PC-9 (cell line): ENCODE measurements around the gene MYL7. TPM values are rescaled to one million over a fixed set of nuclear protein-coding genes. Genes with fewer than 3 reads are reported as not detected.
A peak's percentile ranks its signal among the peaks of the same experiment; 100 is the strongest.

Source experiments
- BruUV-seq: library from RNA; stranded (reverse); fragments of 400-500 nt; replicated peaks from 2 replicates; lab custom pipeline; 2021; lab: Mats Ljungman, UMichigan
- CTCF ChIA-PET: fragments of 300-600 bp; sonication (Branson Sonifier 250); formaldehyde crosslinking; loops from one replicate; lab custom pipeline; 2022; ENCODE audit warnings: antibody characterized with exemption; lab: Charles Lee
- POLR2A ChIA-PET: fragments of 300-600 bp; sonication (Branson Sonifier 250); formaldehyde crosslinking; loops from one replicate; lab custom pipeline; 2022; ENCODE audit warnings: antibody characterized with exemption; ENCODE audit not compliant: unreplicated experiment; lab: Charles Lee
- DNase-seq, 2 experiments: peaks; one replicate each; pipeline versions ENCODE4 v3.0.0 to v3.0.0-alpha.2; 2015 to 2022; ENCODE audit warnings: mixed read lengths in 1 of 2
- H2AFZ ChIP-seq: fragments of 200-600 bp; sonication (generic); 2 replicates; pipeline ENCODE4 v1.8.1; 2017; ENCODE audit warnings: antibody characterized with exemption
- H3F3A ChIP-seq: fragments of 200-600 bp; sonication (generic); 2 replicates; pipeline ENCODE4 v1.8.1; 2017; ENCODE audit warnings: antibody characterized with exemption, mild to moderate bottlenecking, low read depth; ENCODE audit not compliant: insufficient read depth
- H3K27ac ChIP-seq: fragments of 200-600 bp; sonication (generic); 2 replicates; pipeline ENCODE4 v1.6.1; 2016; ENCODE audit warnings: mixed run types
- H3K27me3 ChIP-seq: fragments of 200-600 bp; sonication (generic); 2 replicates; pipeline ENCODE4 v1.6.1; 2016; ENCODE audit warnings: low read depth, mixed run types; ENCODE audit not compliant: insufficient read depth
- H3K36me3 ChIP-seq: fragments of 200-600 bp; sonication (generic); 2 replicates; pipeline ENCODE4 v1.6.1; 2016; ENCODE audit warnings: low read depth, mixed run types
- H3K4me1 ChIP-seq: fragments of 200-600 bp; sonication (generic); replicated peaks from 2 replicates; pipeline ENCODE4 v1.6.1; 2016; ENCODE audit warnings: mixed run types; ENCODE audit not compliant: insufficient read depth
- H3K4me2 ChIP-seq: fragments of 200-600 bp; sonication (generic); 2 replicates; pipeline ENCODE4 v1.6.1; 2017; ENCODE audit warnings: mixed run types
- H3K4me3 ChIP-seq: fragments of 200-600 bp; sonication (generic); 2 replicates; pipeline ENCODE4 v1.6.1; 2016; ENCODE audit warnings: mixed run types
- H3K79me2 ChIP-seq: fragments of 200-600 bp; sonication (generic); 2 replicates; pipeline ENCODE4 v1.6.1; 2017; ENCODE audit warnings: low read depth, mixed run types
- H3K9me2 ChIP-seq: fragments of 200-600 bp; sonication (generic); 2 replicates; pipeline ENCODE4 v1.8.1; 2017; ENCODE audit warnings: mild to moderate bottlenecking; ENCODE audit not compliant: insufficient read depth
- H3K9me3 ChIP-seq: fragments of 200-600 bp; sonication (generic); 2 replicates; pipeline ENCODE4 v1.8.1; 2016; ENCODE audit warnings: low read depth; ENCODE audit not compliant: insufficient read depth
- H4K20me1 ChIP-seq: fragments of 200-600 bp; sonication (generic); 2 replicates; pipeline ENCODE4 v1.8.1; 2017; ENCODE audit not compliant: insufficient read depth
- EZH2 ChIP-seq: fragments of 200-600 bp; sonication (generic); IDR thresholded peaks from 2 replicates; pipeline ENCODE4 v1.8.0; 2017; ENCODE audit warnings: antibody characterized with exemption, low read depth
- intact Hi-C: fragments of 100-400 bp; cut with micrococcal nuclease; formaldehyde crosslinking; loops from one replicate; pipeline ENCODE4 v1.10.0; 2022; ENCODE audit not compliant: unreplicated experiment
- total RNA-seq: library from RNA; stranded (reverse); gene quantifications from 2 replicates; pipeline ENCODE4 v1.2.3, GENCODE V29; 2021
- TF ChIP-seq, protein P1 (sequence below): fragments of 200-600 bp; sonication (generic); conservative IDR thresholded peaks from 2 replicates; pipeline ENCODE4 v1.6.1; 2017; ENCODE audit warnings: mixed run types, antibody characterized with exemption, mild to moderate bottlenecking, moderate library complexity

MYL7 gene
- total RNA-seq, 1 experiment from 2014 or later: not detected

GRCh38 chr7:44185729-44186128 is 44.6 kb upstream of the MYL7 start:
- no TSS peak for BruUV-seq
- H3K9me2 ChIP-seq: no peaks in the 10 kb centered on the region
- H3K27ac ChIP-seq: no peak overlapping the region
- H3K27me3 ChIP-seq: no peaks in the 10 kb centered on the region
- TF ChIP-seq EZH2: no peak
- TF ChIP-seq, protein P1, sequence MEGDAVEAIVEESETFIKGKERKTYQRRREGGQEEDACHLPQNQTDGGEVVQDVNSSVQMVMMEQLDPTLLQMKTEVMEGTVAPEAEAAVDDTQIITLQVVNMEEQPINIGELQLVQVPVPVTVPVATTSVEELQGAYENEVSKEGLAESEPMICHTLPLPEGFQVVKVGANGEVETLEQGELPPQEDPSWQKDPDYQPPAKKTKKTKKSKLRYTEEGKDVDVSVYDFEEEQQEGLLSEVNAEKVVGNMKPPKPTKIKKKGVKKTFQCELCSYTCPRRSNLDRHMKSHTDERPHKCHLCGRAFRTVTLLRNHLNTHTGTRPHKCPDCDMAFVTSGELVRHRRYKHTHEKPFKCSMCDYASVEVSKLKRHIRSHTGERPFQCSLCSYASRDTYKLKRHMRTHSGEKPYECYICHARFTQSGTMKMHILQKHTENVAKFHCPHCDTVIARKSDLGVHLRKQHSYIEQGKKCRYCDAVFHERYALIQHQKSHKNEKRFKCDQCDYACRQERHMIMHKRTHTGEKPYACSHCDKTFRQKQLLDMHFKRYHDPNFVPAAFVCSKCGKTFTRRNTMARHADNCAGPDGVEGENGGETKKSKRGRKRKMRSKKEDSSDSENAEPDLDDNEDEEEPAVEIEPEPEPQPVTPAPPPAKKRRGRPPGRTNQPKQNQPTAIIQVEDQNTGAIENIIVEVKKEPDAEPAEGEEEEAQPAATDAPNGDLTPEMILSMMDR: no peak
- intact Hi-C loops: no loop called here
- no peaks in the 10 kb centered on the region for H3K36me3 ChIP-seq
- no peaks in the 10 kb centered on the region for H4K20me1 ChIP-seq
- peak overlapping the region; percentile 65; the same call in 1 of the 2 replicates for H3K4me2 ChIP-seq
- ChIA-PET CTCF (interaction anchor here (0.5 kb wide), 1 partner anchor 118 kb away, joined by 3 read pairs; no protein-coding TSS in a partner anchor), POLR2A (interaction anchor here (0.6 kb wide), 1 partner anchor 132 kb away, joined by 4 read pairs; no protein-coding TSS in a partner anchor)
- peaks cover 25% of the 10 kb centered on the region; the same call in 1 of the 2 replicates for H3F3A ChIP-seq
- H3K9me3 ChIP-seq: peaks cover 5% of the 10 kb centered on the region
- DNase-seq: no peak
- H3K4me1 ChIP-seq: peaks cover 38% of the 10 kb centered on the region
- H3K79me2 ChIP-seq: no peaks in the 10 kb centered on the region
- H3K4me3 ChIP-seq: no peak overlapping the region
- no peak overlapping the region for H2AFZ ChIP-seq

DNA sequence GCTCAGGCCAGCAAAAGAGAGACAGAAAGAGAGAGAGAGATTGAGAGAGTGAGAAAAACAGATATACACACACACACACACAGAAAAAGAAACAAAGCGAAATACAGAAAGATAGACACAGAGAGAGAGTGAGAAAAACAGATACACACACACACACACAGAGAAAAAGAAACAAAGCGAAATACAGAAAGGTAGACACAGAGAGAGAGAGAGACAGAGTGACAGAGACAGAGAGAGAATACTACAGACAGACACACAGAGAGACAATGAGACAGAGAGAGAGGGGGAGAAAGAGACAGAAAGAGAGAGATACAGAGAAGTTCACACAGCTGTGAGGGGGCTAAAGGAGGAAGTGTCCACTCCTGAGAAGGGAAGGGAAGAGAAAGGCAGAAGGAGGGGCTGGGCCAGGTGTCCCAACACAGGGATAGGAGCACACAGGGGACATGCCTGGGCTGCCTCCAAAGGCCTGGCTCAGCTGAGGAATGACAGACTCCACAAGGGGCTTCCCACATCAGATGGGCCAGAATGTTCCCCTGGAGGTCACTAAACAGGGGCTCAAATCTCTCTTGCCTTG is 43.8 kb upstream of the MYL7 start:
- Histone ChIP-seq H3F3A (peaks cover 31% of the 10 kb centered on the region), H3K4me2 (peak overlapping the region; percentile 65), H4K20me1 (no peaks in the 10 kb centered on the region), H3K9me3 (peaks cover 5% of the 10 kb centered on the region), H3K4me3 (0 out of 2 replicates have a peak overlapping the region, but pooled peaks have one; percentile 17), H3K79me2 (no peaks in the 10 kb centered on the region), H3K27me3 (no peaks in the 10 kb centered on the region), H2AFZ (no peak overlapping the region; the same call in 1 of the 2 replicates), H3K9me2 (no peaks in the 10 kb centered on the region), H3K36me3 (no peaks in the 10 kb centered on the region), H3K4me1 (peaks cover 45% of the 10 kb centered on the region), H3K27ac (peak overlapping the region; percentile 35)
- POLR2A ChIA-PET: interaction anchor here (0.6 kb wide), 1 partner anchor 131 kb away, joined by 4 read pairs; no protein-coding TSS in a partner anchor
- BruUV-seq: no TSS peak
- DNase-seq: no peak
- intact Hi-C loops: loop anchor here (1.0 to 5.0 kb wide), 3 partner anchors 22 to 103 kb away; partner anchors contain the start of gene POLM
- CTCF ChIA-PET: no interaction called here
- TF ChIP-seq, protein P1: no peak
- TF ChIP-seq EZH2: no peak

DNA sequence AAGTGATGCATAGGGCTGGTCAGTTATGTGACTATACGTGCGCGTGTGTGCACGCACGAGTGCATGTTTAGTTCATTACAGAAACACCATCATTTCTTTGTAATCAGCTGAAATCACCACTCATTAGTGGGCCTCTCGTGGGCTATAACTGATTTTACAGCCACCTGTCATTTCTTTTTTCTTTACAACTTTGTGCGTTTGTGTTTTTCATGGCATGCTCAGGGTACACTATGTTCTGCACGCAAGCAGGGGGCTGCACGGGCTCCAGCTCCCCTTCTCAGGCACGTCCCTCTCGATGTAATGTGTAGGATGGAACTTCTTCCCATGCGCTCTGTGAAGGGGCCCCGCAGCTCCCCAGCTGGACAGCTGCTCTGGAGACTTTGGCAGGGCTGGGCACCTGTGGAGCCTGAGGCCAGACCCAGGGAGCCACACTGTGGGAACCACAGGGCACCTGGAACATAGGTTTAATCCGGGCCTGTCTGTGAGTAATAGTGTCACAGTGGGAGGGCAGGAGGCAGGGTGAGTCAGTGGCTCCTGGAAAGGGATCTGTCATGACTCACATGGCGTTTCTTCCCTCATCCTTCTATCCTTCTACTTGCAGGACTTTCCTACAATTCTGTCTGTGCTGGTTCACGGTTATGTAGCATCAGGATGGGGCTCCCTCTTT is 43.2 kb upstream of the MYL7 start:
- ChIA-PET POLR2A (no interaction called here), CTCF (no interaction called here)
- H4K20me1 ChIP-seq: no peaks in the 10 kb centered on the region
- peaks cover 5% of the 10 kb centered on the region for H3K9me3 ChIP-seq
- TF ChIP-seq, protein P1: no peak
- TF ChIP-seq EZH2: no peak
- no peak overlapping the region for H2AFZ ChIP-seq
- no peaks in the 10 kb centered on the region for H3K36me3 ChIP-seq
- no peaks in the 10 kb centered on the region for H3K27me3 ChIP-seq
- no peaks in the 10 kb centered on the region for H3K9me2 ChIP-seq
- intact Hi-C loops: loop anchor here (1.0 to 5.0 kb wide), 3 partner anchors 21 to 102 kb away; partner anchors contain the start of gene POLM
- peaks cover 51% of the 10 kb centered on the region for H3K4me1 ChIP-seq
- DNase-seq: peak; percentile 90 to 99
- no peaks in the 10 kb centered on the region for H3K79me2 ChIP-seq
- H3K4me3 ChIP-seq: no peak overlapping the region
- no TSS peak for BruUV-seq
- H3K4me2 ChIP-seq: peak overlapping the region; percentile 65
- H3K27ac ChIP-seq: peak overlapping the region; percentile 35
- H3F3A ChIP-seq: peaks cover 36% of the 10 kb centered on the region
